Stimulated activated CD4-positive, alpha-beta T cell treated with anti-CD3 and anti-CD28 coated beads, Interleukin-15, amount 100 ng/mL, for 1 hour (primary cell): Measurements from ENCODE around the gene KAT6B.

Source experiments
- DNase-seq, 2 donors: peaks; one replicate each; pipeline ENCODE4 v3.0.0-alpha.2; 2020; ENCODE audit warnings: low read depth in 1 of 2, low spot score in 1 of 2

Gene KAT6B

DNA sequence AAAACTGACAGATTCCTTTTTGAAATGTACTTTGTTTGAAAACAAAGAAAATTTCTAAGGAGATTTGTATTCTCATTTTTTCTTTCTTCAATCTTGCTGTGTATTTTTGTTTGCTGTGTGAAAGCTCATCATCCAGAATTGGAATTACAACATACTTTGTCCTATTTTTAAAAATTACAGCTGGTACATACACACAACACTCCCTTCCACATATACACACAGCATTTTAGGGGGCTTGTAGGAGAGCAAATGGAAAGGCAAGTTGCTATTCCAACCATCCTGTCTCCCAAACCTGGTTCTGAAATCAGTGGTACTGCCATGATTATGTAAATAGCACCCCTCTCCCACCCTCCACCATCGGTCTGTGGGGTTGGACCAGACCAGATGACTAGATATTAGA is 184.0 kb downstream of the KAT6B start:
- DNase-seq: no peak

DNA sequence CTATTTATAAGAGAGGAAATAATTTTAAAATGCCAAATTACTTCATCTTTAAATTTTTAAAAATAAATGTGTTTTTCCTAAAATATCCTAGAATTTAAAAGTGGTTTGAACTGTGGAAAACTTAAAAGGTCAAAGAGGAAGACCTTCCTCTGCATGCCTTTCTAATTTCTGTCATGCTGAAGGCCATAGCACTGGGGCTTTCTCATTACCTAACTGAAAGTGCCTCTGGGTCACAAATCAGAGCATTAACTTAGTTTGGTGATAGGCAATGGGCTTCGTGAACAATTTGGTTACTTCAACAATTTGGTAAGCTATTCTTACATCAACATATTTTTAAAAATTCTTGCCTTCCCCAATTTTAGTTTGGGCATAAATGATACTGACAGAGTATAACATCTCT is 184.8 kb downstream of the KAT6B start:
- no peak for DNase-seq

DNA sequence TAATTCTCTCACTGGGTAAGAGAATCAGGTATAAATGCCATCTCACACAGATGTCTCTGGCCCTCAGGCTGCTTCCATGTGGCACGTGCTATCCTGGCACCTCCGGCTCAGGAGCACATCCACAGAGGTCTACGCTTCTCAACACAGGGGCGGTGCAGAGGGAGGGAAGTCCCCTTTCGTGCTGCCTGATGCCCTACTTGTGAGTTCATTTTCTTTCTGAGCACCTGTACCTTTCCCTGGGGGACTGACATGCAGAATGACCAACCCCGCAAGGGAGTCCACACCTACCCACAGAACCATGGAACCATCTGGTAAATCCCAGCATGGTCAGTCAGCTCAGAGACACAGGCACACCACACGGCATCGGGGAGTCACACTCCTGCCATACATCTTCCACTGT is 186.1 kb downstream of the KAT6B start:
- no peak for DNase-seq

DNA sequence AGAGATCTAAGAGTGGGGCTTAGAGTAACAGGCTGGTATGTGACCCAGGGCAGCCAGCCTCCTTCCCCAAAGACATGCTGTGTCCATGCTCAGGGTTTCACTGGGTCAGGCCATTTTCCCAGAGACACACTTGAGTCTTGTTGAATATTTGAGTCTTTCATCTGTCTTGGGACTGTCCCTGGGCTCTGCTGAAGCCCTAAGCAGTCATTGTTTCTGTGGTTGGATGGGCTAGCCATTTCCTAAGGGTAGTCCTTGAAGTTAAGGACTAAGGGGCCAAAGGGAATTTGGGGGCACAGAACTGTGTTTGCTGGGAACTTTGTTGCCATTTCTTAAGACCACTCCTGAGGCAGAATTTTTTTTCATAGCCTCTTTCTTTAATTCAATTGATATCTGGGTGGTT is 186.6 kb downstream of the KAT6B start:
- no peak for DNase-seq

DNA sequence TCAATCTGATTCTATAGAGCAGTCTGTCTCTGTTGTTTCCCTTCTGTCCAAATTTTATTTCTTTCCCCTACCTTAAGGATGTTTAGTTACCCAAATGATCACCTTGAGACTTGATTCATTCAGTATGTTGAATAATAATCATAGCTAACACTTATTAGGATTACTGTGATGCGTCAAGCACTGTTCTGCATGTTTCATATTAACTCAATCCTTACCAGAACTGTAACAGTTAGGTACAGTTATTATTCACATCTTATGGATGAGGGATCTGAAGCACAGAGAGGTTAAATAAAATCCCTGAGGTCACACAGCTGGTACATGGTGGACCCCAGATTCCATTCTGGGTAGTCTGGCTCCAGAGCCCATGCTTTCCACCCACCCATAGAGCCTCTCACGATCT is 187.1 kb downstream of the KAT6B start:
- no peak for DNase-seq

DNA sequence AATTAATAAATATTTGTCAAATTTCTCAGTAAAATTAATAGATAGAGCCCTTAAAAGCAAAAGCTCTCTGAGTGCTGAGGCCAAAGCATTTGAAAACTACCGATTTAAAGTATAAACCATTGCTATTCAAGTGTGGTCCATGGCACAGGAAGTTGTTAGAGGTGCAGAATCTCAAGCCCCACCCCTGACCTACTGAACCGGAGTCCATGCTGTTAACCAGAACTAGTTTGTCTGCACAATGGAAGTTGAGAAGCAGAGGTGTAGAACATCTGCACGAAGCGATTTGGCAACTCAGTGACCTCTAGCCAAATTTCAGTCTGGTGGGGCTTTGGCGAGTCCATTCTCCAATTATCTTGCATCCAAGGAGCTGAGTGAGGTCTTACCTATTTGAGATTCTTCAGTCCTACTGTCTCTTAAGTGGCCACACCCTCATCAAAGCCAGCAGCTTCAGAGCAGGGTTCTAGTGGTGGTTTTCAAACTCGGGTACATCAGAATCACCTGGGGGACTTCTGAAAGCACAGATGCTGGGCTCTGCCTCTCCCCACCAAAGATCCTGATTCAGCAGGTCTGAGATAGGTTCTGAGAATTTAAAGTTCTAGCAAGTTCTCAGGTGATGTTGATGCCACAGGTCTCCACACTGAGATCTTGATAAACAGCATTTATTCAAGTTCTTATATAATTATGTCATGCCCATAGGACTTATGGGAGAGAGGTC is 188.3 kb downstream of the KAT6B start:
- DNase-seq: no peak

DNA sequence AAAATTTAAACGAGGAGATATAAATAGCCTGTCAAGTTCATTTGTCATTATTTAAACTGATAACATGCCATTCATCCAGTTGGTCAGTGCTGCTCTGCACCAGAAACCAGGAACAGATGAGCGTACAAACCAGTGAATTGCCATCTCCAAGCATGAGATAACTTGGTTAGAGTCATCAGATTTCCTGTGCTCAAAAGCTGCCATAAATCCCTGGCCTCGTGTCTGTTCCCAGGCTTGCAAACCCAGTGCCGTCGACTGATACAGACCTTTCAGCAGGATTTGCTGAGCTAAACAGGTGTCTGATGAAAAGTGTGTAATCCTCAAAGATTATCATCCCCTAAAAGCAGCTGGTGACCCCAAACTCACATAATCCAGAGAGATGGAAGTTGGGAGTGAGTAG is 189.0 kb downstream of the KAT6B start:
- no peak for DNase-seq

DNA sequence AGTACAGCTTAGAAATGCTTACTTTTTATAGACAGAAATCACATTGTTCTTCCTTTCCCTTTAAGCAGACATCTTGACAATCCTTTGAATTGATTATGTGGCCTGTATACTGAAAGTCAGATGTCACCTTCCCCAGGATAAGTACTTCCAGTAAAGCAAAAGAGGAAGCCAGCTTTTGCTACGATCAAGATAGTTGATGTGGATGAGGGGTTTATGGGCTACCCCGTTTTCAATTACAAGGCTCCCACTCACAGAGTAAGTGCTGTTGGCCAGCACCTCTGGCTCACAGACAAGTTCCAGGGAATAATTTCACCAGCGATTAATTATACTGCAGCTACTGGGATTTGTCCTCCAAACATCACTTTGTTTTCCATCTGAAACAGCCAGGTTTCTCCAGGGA is 189.9 kb downstream of the KAT6B start:
- DNase-seq: no peak

DNA sequence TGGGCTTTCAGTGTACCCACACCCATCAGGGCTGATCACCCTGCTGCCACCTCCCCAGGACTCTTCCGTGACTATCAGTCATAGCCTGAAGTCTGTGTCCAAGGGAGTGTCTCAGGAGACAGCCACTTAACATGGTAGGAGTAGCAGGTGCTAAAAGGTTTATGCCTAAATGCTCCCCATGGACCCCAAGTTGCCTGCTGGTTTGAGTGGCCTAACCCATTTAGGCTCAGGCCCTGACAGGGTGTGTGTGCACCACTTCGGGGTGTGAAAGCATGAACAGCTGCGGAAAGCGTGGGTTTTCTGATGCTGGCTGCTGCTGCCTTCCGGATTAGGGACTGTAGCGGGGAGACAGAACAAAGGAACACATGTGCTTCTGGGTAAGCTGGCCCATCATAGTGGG is 191.9 kb downstream of the KAT6B start:
- DNase-seq: no peak

DNA sequence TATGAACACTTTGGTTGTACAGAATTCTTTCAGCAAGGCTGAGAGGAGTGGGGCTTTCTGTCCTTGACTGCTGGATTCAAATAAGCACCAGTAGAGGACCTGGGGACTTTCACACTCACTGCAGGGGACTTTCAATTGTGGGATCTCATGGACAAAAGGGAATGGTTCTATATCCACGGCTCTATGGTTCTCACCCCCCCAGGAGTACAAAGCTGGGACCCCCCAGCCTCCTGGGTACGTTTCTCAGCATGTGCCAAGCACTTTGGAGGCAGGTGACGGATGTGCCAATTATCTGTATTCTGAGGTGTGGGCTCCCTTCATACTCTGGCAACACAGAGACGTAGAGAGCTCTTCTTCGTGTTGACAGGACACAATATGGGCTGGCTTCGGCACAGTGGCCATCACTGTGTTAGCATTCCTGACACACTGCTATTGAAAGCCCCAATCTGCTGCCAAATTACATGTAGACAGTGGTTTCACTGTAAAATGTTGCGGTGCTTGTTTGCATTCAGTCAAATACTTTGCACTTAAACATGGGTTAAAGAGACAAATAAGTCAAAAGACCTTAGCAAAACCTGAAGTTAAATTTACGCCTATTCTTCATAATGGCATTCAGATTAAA is 192.4 kb downstream of the KAT6B start:
- no peak for DNase-seq

DNA sequence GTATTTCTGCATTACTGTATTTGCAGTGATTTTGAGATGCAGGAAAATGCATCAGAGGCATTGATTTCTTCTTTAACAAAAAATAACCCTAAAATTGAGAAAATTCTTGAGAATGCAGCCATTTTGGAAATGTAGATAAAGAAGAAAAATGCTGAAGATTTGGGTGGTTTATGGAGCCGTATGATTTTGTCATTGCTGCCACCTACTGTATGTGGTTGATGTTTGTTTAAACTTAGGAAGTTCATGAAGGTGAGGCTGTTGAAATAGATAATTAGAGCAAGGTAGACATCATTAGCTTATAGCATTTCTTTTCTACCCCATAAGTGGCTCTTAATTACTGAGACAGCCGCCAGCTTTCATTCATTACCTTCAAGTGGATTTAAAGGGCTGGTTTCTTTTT is 193.0 kb downstream of the KAT6B start:
- no peak for DNase-seq

DNA sequence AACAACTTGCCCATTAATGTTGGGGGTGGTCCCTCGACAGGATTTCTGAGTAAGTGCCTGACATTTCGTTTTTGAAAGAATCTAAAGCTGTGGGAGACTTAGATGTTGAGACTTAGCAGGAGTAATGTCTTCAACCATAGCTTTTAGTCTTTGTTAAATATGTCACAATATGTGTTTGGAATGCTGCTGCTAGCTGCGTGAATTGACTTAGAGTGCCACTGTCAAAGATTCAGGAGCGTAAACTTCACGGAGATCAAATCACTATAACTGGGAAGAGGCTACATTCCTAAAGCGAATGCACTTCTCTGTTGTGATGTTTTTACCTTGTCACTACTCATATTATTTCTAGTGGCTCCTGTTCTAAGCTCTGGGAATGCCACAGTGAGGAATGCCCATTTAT is 193.8 kb downstream of the KAT6B start:
- DNase-seq: no peak

DNA sequence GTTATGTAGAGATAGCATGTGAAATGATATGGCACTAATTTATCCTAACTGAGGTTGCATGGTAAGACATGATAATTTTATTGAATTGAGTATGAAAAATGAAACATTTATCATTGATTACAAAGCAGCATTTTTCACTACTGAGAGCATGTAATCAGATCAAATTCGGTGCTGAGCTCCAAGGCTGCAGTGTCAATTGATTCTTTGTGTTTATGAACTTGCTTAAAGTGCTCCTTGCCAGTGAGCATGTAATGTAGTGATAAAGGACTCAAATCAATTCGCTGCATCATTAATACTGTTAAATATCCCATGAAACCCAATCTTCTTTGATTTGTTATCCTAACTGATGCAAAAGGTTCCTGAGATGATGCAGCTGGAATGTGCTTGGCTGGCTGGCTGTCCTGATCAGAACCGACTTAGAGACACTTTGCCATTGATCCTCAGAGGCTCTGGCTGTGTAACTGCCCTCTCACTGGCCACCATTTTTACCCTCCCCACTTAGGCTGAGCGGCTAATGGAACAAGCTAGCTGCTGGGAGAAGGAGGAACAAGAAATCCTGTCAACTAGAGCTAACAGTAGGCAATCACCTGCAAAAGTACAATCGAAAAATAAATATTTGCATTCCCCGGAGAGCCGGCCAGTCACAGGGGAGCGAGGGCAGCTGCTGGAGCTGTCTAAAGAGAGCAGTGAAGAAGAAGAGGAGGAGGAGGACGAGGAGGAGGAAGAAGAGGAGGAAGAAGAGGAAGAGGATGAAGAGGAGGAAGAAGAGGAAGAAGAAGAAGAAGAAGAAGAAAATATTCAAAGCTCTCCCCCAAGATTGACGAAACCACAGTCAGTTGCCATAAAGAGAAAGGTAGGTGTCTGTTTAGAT is 195.2 kb downstream of the KAT6B start:
- no peak for DNase-seq

DNA sequence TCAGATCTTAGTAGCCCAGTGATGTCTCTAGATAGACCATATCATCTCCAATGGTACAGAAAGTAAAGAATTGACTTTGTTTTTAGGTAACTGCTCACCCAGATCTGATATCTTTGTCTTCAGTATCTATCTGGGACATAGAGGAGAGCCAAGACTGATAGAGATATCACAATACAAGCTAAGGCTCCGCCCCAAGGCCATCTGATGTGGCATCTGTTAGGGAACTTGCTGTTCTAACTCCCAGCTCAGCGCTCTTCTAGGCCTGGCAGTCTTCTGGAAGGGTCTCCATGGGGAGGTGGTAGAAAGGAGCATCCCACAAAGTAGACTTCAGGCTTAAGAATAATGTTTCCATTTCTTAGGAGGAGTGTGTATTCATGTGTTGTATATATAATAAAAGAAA is 196.7 kb downstream of the KAT6B start:
- DNase-seq: no peak

DNA sequence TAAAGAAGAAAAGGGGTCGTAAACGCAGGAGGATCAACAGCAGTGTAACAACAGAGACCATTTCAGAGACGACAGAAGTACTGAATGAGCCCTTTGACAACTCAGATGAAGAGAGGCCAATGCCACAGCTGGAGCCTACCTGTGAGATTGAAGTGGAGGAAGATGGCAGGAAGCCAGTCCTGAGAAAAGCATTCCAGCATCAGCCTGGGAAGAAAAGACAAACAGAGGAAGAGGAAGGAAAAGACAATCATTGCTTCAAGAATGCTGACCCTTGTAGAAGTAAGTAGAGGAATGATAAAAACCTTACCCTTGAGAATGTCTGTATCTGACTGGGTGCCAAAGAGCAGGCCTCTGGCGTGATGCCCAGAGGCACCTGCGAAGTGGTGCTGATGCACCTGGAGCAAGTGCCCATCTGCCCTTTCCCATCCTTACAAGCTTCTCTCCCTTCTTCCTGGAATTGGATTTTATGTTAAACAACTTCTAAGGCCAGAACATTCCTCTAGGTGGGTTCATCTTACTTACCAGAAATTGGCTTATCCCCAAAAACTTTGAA is 198.6 kb downstream of the KAT6B start:
- no peak for DNase-seq

DNA sequence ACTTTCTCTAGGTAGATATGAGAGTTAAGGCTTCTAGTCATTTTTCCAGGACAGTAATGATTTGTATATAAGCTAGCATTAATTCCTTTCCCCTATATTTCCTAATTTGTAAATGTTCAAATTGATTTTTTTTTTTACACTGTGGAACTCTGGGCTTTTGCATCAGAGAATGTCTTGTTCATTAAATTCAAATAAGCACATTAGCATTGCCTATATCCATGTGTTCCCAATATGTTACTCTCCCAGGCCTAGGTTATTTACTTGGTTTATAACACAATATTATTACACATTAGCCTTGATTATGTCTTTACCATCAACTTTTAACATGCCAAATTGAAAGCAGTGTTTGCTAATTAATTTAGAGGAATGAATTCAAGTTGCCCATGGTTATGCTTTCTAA is 201.6 kb downstream of the KAT6B start:
- no peak for DNase-seq

DNA sequence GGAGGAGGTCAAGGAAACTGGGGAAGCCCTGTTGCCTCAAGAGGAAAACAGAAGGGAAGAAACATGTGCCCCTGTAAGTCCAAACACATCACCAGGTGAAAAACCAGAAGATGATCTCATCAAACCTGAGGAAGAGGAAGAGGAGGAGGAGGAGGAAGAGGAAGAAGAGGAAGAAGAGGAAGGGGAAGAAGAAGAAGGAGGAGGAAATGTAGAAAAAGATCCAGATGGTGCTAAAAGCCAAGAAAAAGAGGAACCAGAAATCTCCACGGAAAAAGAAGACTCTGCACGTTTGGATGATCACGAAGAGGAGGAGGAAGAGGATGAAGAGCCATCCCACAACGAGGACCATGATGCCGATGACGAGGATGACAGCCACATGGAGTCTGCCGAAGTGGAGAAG is 202.3 kb downstream of the KAT6B start:
- DNase-seq: no peak

DNA sequence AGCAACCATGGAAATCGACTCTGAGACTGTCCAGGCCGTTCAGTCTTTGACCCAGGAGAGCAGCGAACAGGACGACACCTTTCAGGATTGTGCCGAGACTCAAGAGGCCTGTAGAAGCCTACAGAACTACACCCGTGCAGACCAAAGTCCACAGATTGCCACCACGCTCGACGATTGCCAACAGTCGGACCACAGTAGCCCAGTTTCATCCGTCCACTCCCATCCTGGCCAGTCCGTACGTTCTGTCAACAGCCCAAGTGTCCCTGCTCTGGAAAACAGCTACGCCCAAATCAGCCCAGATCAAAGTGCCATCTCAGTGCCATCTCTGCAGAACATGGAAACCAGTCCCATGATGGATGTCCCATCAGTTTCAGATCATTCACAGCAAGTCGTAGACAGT is 203.0 kb downstream of the KAT6B start:
- no peak for DNase-seq

DNA sequence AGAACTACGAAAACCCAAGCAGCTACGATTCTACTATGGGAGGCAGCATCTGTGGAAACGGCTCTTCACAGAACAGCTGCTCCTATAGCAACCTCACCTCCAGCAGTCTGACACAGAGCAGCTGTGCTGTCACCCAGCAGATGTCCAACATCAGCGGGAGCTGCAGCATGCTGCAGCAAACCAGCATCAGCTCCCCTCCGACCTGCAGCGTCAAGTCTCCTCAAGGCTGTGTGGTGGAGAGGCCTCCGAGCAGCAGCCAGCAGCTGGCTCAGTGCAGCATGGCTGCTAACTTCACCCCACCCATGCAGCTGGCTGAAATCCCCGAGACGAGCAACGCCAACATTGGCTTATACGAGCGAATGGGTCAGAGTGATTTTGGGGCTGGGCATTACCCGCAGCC is 203.5 kb downstream of the KAT6B start:
- no peak for DNase-seq

DNA sequence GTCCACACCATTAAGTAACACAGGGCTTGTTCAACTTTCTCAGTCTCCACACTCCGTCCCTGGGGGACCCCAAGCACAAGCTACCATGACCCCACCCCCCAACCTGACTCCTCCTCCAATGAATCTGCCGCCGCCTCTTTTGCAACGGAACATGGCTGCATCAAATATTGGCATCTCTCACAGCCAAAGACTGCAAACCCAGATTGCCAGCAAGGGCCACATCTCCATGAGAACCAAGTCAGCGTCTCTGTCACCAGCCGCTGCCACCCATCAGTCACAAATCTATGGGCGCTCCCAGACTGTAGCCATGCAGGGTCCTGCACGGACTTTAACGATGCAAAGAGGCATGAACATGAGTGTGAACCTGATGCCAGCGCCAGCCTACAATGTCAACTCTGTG is 204.0 kb downstream of the KAT6B start:
- DNase-seq: no peak

DNA sequence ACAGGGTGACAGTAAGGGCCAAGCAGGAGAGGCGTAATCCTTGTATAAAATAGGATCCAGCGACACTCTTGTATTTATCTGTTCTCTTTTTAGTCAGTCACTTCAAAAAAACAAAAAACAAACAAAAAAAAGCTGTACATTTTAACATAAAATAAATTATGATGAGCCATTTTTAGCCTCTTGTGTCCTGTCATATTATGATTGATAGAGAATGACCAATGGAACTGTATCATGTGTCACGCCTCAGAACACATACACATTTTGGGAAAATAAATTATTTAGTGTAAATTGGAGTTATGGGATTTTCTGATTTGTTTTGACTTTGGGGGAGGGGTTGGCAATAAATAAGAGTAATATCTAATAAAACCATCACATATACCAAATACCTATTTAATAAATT is 205.7 kb downstream of the KAT6B start:
- no peak for DNase-seq

DNA sequence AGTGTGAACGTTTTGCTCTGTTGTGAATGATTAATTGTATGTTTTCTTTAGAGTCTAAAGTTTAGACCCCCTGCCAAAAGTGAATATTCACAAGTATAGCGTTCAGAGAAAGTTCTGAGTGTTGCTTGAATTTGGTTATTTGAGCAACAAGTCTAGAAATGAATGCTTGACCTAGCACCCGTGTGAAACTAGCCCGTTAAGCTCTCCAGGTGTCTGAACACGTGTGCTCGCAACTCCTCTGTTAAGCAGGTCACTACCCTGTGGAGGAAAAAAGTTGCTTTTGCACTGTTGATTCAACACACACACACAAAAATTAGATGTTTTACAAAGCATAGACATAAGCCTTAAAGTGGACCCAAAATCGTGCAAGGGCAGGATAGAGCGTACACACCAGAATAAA is 206.4 kb downstream of the KAT6B start:
- DNase-seq: no peak
